MM.1S (cell line): ENCODE data around the gene DOP1A.

Experiments
- CTCF ChIP-seq: fragments of 300-600 bp; sonication (generic); IDR thresholded peaks from 2 replicates; pipeline ENCODE4 v1.5.1; 2016; ENCODE audit warnings: antibody characterized with exemption, low read length, mixed read lengths
- EZH2 ChIP-seq: fragments of 300-600 bp; sonication (generic); optimal IDR thresholded peaks from 2 replicates; pipeline ENCODE3; 2017; ENCODE audit warnings: low read depth, mild to moderate bottlenecking, antibody characterized with exemption, low read length, mixed read lengths
- EZH2phosphoT487 ChIP-seq: fragments of 300-600 bp; sonication (generic); IDR thresholded peaks from 2 replicates; pipeline ENCODE4 v1.6.1; 2018; ENCODE audit warnings: antibody characterized with exemption, low read length

DNA sequence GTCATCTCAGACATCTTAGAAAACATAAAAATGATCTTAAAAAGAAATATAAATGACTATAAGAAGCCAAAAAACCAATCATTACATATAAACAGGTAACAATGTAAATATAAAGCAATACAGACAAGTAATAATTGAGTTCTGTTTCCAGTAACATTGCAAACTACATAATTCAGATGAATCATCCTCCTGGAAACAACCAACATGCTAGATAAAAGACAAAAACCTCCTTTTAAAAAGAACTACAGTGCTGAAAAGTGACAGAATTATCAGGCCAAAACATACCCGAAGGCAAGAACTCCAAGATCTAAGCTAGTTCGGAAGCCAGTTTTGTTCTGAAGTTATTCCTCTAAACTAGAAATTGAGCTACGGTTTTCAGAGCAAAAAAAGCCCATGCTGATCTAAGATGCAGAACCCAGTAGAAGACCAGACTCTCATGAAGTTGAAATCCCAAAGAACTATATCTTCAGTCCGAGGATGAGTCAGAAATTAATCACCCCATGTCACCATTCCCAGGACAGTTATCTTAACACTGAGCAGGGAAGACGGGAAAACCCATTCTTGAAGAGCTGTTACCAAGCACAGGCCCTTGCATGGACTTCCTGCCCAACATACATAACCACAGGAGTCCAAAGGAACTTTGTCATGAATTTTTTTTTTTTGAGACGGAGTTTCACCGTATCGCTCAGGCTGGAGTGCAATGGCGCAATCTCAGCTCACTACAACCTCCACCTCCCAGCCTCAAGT is 115.8 kb downstream of the DOP1A start:
- TF ChIP-seq CTCF (no peak), EZH2 (no peak), EZH2phosphoT487 (no peak)
